DND-41 (cell line): ENCODE measurements around the gene L3MBTL4.

Experiments
- ATAC-seq: fragments of 200-7000 bp; cut with Tn5 transposase; 3 replicates; pipeline ENCODE4 v1.9.1; 2021; ENCODE audit warnings: low read depth; ENCODE audit not compliant: insufficient read depth
- DNase-seq: peaks from one replicate; pipeline ENCODE4 v3.0.0-alpha.2; 2020
- H2AFZ ChIP-seq: 2 replicates; pipeline ENCODE4 v1.6.0; 2012; ENCODE audit warnings: low read depth, low read length
- H3K27ac ChIP-seq: 2 replicates; pipeline ENCODE4 v1.5.1; 2012; ENCODE audit warnings: low read length, inconsistent platforms
- H3K27me3 ChIP-seq: fragments of 200-600 bp; sonication (generic); 2 replicates; pipeline ENCODE4 v1.6.0; 2012; ENCODE audit warnings: low read length, mild to moderate bottlenecking, inconsistent platforms; ENCODE audit not compliant: insufficient read depth, poor library complexity
- H3K36me3 ChIP-seq: 2 replicates; pipeline ENCODE4 v1.5.1; 2012; ENCODE audit warnings: low read length, inconsistent platforms; ENCODE audit not compliant: insufficient read depth
- H3K4me1 ChIP-seq: 2 replicates; pipeline ENCODE4 v1.5.1; 2012; ENCODE audit warnings: mild to moderate bottlenecking, low read length; ENCODE audit not compliant: insufficient read depth
- H3K4me2 ChIP-seq: 2 replicates; pipeline ENCODE4 v1.6.0; 2012; ENCODE audit warnings: mild to moderate bottlenecking, moderate library complexity, low read length, inconsistent platforms; ENCODE audit not compliant: insufficient read depth
- H3K4me3 ChIP-seq, 2 experiments: fragments of 200-600 bp in 1 of 2; shearing (Covaris generic) in 1 of 2; 2 replicates each; pipeline ENCODE4 v1.5.1; 2012 to 2016; ENCODE audit warnings: inconsistent platforms in 2 of 2, low read length in 2 of 2, mild to moderate bottlenecking in 2 of 2, low read depth in 1 of 2, moderate library complexity in 1 of 2
- H3K79me2 ChIP-seq: 2 replicates; pipeline ENCODE4 v1.6.0; 2012; ENCODE audit warnings: low read length, inconsistent platforms; ENCODE audit not compliant: insufficient read depth
- H3K9ac ChIP-seq: 2 replicates; pipeline ENCODE4 v1.6.0; 2012; ENCODE audit warnings: low read depth, mild to moderate bottlenecking, inconsistent platforms, low read length, moderate library complexity
- H3K9me3 ChIP-seq: 2 replicates; pipeline ENCODE4 v1.5.1; 2012; ENCODE audit warnings: low read length, moderate library complexity, mild to moderate bottlenecking, inconsistent platforms; ENCODE audit not compliant: insufficient read depth, severe bottlenecking
- H4K20me1 ChIP-seq: 2 replicates; pipeline ENCODE4 v1.6.0; 2012; ENCODE audit warnings: low read length; ENCODE audit not compliant: insufficient read depth
- CTCF ChIP-seq: IDR thresholded peaks from 2 replicates; pipeline ENCODE4 v1.5.1; 2012; ENCODE audit warnings: borderline replicate concordance, low read length, moderate library complexity, mild to moderate bottlenecking; ENCODE audit not compliant: poor library complexity, severe bottlenecking; ENCODE audit errors: extremely low read depth
- EZH2 ChIP-seq: IDR thresholded peaks from 3 replicates; pipeline ENCODE4 v1.6.1; 2012; ENCODE audit warnings: borderline replicate concordance, low read depth, mild to moderate bottlenecking, moderate library complexity, low read length, inconsistent platforms; ENCODE audit not compliant: severe bottlenecking

The L3MBTL4 gene

GRCh38 chr18:5930789-5931188 lies 483.9 kb downstream of the L3MBTL4 start:
- Histone ChIP-seq H3K27ac (no peak overlapping the region), H3K4me2 (no peak overlapping the region), H3K27me3 (no peaks in the 10 kb centered on the region), H2AFZ (no peak overlapping the region), H3K79me2 (no peaks in the 10 kb centered on the region), H3K9ac (no peak overlapping the region), H3K4me3 (no peak overlapping the region), H4K20me1 (no peaks in the 10 kb centered on the region), H3K4me1 (no peaks in the 10 kb centered on the region), H3K9me3 (peaks cover 3% of the 10 kb centered on the region), H3K36me3 (no peaks in the 10 kb centered on the region)
- no peak for ATAC-seq
- no peak for DNase-seq
- TF ChIP-seq CTCF (no peak), EZH2 (no peak)

GRCh38 chr18:5918205-5918858 lies 496.4 kb downstream of the L3MBTL4 start:
- DNase-seq (no peak), ATAC-seq (no peak)
- Histone ChIP-seq H3K4me3 (no peak overlapping the region), H3K4me2 (no peak overlapping the region), H3K27ac (no peak overlapping the region), H3K9ac (no peak overlapping the region), H3K79me2 (no peaks in the 10 kb centered on the region), H3K36me3 (no peaks in the 10 kb centered on the region), H4K20me1 (no peaks in the 10 kb centered on the region), H3K27me3 (no peaks in the 10 kb centered on the region), H3K9me3 (no peaks in the 10 kb centered on the region), H3K4me1 (no peaks in the 10 kb centered on the region), H2AFZ (no peak overlapping the region)
- no peak for TF ChIP-seq EZH2
- no peak for TF ChIP-seq CTCF

GRCh38 chr18:5914951-5915350 lies 499.8 kb downstream of the L3MBTL4 start:
- Histone ChIP-seq H2AFZ (no peak overlapping the region), H3K79me2 (no peaks in the 10 kb centered on the region), H4K20me1 (no peaks in the 10 kb centered on the region), H3K27ac (no peak overlapping the region), H3K9me3 (no peaks in the 10 kb centered on the region), H3K9ac (no peak overlapping the region), H3K4me2 (no peak overlapping the region), H3K27me3 (no peaks in the 10 kb centered on the region), H3K36me3 (no peaks in the 10 kb centered on the region), H3K4me3 (no peak overlapping the region), H3K4me1 (no peaks in the 10 kb centered on the region)
- ATAC-seq (no peak), DNase-seq (no peak)
- TF ChIP-seq CTCF (no peak), EZH2 (no peak)
